ENCODE measurements around the gene PTPN4.
"Not testable (repeated sequence)": the region's sequence is repeated elsewhere in the genome, so short reads cannot be mapped to it uniquely, and the experiment has no call there.

The PTPN4 gene

DNA sequence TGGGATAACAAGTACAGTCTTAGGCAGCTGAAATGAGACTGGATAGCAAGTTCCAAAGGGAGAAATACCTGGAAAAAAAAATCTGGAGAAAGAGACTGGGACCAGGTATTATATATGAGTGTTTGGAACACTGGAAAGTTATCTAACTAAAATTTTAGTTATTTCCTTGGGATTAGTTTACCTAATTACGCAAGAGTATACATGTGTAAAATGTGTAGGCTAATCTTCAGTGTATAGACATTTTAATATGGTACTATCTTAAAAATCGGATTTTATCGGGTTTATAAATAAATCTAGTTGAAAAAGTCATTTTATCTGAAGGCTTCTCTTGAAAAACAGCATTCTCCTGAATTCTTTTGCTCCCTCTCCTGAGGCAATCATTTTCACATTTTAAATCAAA lies 257.1 kb downstream of the PTPN4 start:
- no peak for TF ChIP-seq POLR2A (IDR thresholded peaks at IDR 0.05; ENCODE audit: low read length)
- no peak for TF ChIP-seq GATA1 (IDR thresholded peaks at IDR 0.05; ENCODE audit: low read depth, low read length)
- DNase-seq, result no peak

- DNase-seq, result no peak
- no peak for TF ChIP-seq GATA1 (IDR thresholded peaks at IDR 0.05; ENCODE audit: low read depth, low read length)
- no peak for TF ChIP-seq POLR2A (IDR thresholded peaks at IDR 0.05; ENCODE audit: low read length)
Observed at GRCh38 chr2:120017201-120017600, 257.5 kb downstream of the PTPN4 start.

- DNase-seq, result no peak
- TF ChIP-seq GATA1 (IDR thresholded peaks at IDR 0.05; ENCODE audit: low read depth, low read length) (no peak), POLR2A (IDR thresholded peaks at IDR 0.05; ENCODE audit: low read length) (no peak)
Observed at GRCh38 chr2:120018549-120018948, 258.8 kb downstream of the PTPN4 start.

DNA sequence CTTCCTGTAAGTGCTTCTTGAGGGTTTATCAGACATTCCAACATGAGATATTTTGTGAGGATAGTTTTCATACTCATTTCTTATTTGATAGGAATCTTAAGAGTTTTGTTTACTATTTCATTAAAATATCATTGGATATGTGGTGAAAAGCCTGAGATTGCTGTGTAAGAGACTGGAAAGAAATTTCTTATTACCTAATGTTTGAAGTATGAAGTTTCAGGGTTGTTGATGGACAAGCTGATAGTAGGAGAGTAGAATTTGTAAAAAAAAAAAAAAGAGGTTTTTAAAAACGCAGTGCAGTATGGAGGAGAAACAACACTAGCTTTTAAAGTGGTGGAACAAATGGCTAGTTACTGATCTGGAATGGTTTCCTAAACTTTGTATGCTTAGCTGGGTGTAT lies 260.8 kb downstream of the PTPN4 start:
- no peak for TF ChIP-seq POLR2A (IDR thresholded peaks at IDR 0.05; ENCODE audit: low read length)
- TF ChIP-seq GATA1 (IDR thresholded peaks at IDR 0.05; ENCODE audit: low read depth, low read length), result no peak
- DNase-seq, result no peak

- not testable (repeated sequence) for DNase-seq
Observed at GRCh38 chr2:120022505-120022904, 262.8 kb downstream of the PTPN4 start.

DNA sequence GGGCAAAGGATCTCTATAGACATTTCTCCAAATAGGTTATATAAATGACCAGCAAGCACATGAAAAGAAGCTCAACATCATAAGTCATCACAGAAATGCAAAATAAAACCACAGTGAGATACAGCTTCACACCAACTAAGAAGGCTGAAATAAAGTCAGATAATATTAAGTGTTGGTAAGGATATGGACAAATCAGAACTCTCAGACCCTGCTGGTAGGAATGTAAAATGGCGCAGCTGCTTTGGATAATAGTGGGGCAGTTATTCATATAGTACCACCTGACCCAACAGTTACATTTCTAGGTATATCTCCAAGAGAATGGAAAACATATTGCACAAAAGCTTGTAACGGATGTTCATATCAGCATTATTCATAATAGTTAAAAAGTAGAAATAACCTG lies 267.2 kb downstream of the PTPN4 start:
- TF ChIP-seq GATA1 (IDR thresholded peaks at IDR 0.05; ENCODE audit: low read depth, low read length) (no peak), POLR2A (IDR thresholded peaks at IDR 0.05; ENCODE audit: low read length) (no peak)
- no peak for DNase-seq

DNA sequence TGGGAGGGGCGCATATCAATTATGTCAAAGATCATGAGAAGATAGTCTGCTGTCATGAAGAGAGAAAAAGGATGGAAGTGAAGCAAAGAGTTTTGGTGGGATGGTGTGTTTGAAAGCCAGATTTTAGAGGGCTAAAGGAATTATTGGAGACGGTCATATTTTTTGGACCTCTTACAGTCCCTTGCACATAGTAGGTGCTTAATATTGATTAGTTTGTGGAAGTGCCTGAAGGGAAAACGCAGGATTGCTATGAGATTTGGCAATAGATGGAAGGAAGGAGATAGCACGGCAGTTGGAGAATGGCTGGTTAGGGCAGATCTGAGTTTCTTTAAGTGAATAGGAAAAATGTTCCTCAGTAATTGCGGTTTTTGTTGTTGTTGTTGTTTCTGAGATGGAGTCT lies 269.1 kb downstream of the PTPN4 start:
- DNase-seq, result no peak
- TF ChIP-seq GATA1 (IDR thresholded peaks at IDR 0.05; ENCODE audit: low read depth, low read length) (no peak), POLR2A (IDR thresholded peaks at IDR 0.05; ENCODE audit: low read length) (no peak)

DNA sequence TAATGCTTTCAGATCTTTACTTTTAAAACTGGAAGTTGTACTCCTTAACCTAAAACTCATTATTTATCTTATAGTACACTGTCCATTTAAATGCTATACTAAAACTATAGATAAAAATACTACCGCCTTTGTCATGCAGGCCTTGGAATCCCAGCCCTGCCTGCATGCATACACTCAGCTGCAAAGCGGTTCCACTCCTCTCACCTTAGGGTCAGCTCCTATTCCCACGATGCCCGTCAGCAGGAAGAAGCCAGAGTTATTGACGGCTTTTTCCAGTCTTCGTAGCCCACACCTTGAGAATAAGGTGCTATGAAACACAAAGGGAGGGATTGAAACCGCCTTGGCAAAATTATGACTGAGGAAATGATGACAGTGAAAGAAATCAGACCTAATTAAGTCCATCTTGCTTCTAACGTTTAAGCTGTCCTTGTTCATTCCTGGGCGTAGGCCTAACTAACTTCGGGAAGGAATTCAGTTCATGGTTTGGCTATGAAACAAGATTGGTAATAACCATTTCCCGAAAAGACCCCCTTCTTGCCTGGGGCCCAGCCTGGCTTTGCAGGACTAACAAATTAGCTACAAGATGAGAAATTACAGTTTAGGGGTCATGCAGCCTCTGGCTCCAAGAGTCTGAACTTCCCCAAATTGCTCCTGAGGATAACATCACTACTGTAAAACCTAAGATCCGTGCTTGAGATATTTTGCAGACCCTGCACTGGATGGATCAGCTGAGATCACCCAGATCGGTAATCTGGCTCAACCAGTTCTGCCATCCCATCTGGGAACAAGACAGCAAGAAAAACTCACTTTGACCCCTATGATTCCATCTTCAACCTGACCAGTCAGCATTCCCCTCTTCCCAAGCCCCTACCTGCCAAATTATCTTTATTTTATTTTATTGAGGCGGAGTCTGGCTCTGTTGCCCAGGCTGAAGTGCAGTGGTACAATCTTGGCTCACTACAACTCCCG lies 270.2 kb downstream of the PTPN4 start:
- no peak for DNase-seq
- no peak for TF ChIP-seq POLR2A (IDR thresholded peaks at IDR 0.05; ENCODE audit: low read length)
- TF ChIP-seq GATA1 (IDR thresholded peaks at IDR 0.05; ENCODE audit: low read depth, low read length), result no peak

DNA sequence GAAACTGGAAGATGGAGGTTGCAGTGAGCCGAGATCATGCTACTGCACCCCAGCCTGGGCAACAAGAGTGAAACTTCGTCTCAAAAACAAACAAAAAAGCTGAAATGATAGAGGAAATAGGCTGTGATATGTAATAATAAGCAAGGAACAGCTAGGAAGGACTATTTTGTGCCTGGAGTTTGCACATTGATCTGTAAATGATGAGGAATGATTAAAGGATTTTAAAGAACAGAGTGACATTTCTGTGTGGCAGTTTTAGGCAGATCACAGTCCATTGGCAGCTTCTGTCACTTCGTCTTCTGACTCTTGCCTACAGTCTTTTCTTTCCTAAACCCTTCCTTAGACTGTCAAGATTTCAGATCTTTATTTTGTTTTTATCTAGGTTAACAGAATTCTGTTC lies 272.6 kb downstream of the PTPN4 start:
- no peak for DNase-seq
- TF ChIP-seq POLR2A (IDR thresholded peaks at IDR 0.05; ENCODE audit: low read length), result no peak
- TF ChIP-seq GATA1 (IDR thresholded peaks at IDR 0.05; ENCODE audit: low read depth, low read length), result no peak

Measured in erythroblast (primary cell).